ENCODE data around the gene CYTH1.

Gene CYTH1

GRCh38 chr17:78709751-78710181 lies 72.3 kb downstream of the CYTH1 start:
- no peak for DNase-seq

GRCh38 chr17:78709119-78709681 lies 72.9 kb downstream of the CYTH1 start:
- no peak for DNase-seq

- peak; percentile 61 for DNase-seq
Observed at GRCh38 chr17:78708510-78708973, 73.5 kb downstream of the CYTH1 start.

GRCh38 chr17:78707923-78708322 lies 74.2 kb downstream of the CYTH1 start:
- DNase-seq = no peak

GRCh38 chr17:78707016-78707415 lies 75.1 kb downstream of the CYTH1 start:
- peak; percentile 4 for DNase-seq

GRCh38 chr17:78706271-78706915 lies 75.7 kb downstream of the CYTH1 start:
- DNase-seq = no peak

- DNase-seq = no peak
Observed at GRCh38 chr17:78705071-78705470, 77.0 kb downstream of the CYTH1 start.

- DNase-seq = no peak
Observed at GRCh38 chr17:78704594-78704993, 77.5 kb downstream of the CYTH1 start.

- DNase-seq = no peak
Observed at GRCh38 chr17:78697554-78698343, 84.3 kb downstream of the CYTH1 start.

GRCh38 chr17:78697122-78697521 lies 85.0 kb downstream of the CYTH1 start:
- no peak for DNase-seq

GRCh38 chr17:78696016-78696982 lies 85.8 kb downstream of the CYTH1 start:
- no peak for DNase-seq

- no peak for DNase-seq
Observed at GRCh38 chr17:78694805-78695531, 87.1 kb downstream of the CYTH1 start.

GRCh38 chr17:78693346-78694083 lies 88.6 kb downstream of the CYTH1 start:
- no peak for DNase-seq

- DNase-seq = no peak
Observed at GRCh38 chr17:78692460-78693010, 89.5 kb downstream of the CYTH1 start.

- DNase-seq = no peak
Observed at GRCh38 chr17:78689029-78689428, 93.0 kb downstream of the CYTH1 start.

- DNase-seq = no peak
Observed at GRCh38 chr17:78687944-78688343, 94.1 kb downstream of the CYTH1 start.

- DNase-seq = no peak
Observed at GRCh38 chr17:78687125-78687524, 94.9 kb downstream of the CYTH1 start.

GRCh38 chr17:78684026-78684425 lies 98.0 kb downstream of the CYTH1 start:
- no peak for DNase-seq

GRCh38 chr17:78683408-78683961 lies 98.6 kb downstream of the CYTH1 start:
- DNase-seq = no peak

GRCh38 chr17:78682363-78682762 lies 99.7 kb downstream of the CYTH1 start:
- no peak for DNase-seq

- DNase-seq = no peak
Observed at GRCh38 chr17:78680436-78680835, 101.6 kb downstream of the CYTH1 start.

All from amniotic stem cell (primary cell).